PC-9 (cell line): Measurements from ENCODE around the gene ZNF652. TPM values are rescaled to one million over a fixed set of nuclear protein-coding genes. Genes with fewer than 3 reads are reported as not detected.

ENCODE experiments used
- BruUV-seq: library from RNA; stranded (reverse); fragments of 400-500 nt; replicated peaks from 2 replicates; lab custom pipeline; 2021; lab: Mats Ljungman, UMichigan
- CTCF ChIA-PET: fragments of 300-600 bp; sonication (Branson Sonifier 250); formaldehyde crosslinking; loops from one replicate; lab custom pipeline; 2022; ENCODE audit warnings: antibody characterized with exemption; lab: Charles Lee
- POLR2A ChIA-PET: fragments of 300-600 bp; sonication (Branson Sonifier 250); formaldehyde crosslinking; loops from one replicate; lab custom pipeline; 2022; ENCODE audit warnings: antibody characterized with exemption; ENCODE audit not compliant: unreplicated experiment; lab: Charles Lee
- DNase-seq, 2 experiments: peaks; one replicate each; pipeline versions ENCODE4 v3.0.0 to v3.0.0-alpha.2; 2015 to 2022; ENCODE audit warnings: mixed read lengths in 1 of 2
- H2AFZ ChIP-seq: fragments of 200-600 bp; sonication (generic); 2 replicates; pipeline ENCODE4 v1.8.1; 2017; ENCODE audit warnings: antibody characterized with exemption
- H3F3A ChIP-seq: fragments of 200-600 bp; sonication (generic); 2 replicates; pipeline ENCODE4 v1.8.1; 2017; ENCODE audit warnings: antibody characterized with exemption, mild to moderate bottlenecking, low read depth; ENCODE audit not compliant: insufficient read depth
- H3K27ac ChIP-seq: fragments of 200-600 bp; sonication (generic); 2 replicates; pipeline ENCODE4 v1.6.1; 2016; ENCODE audit warnings: mixed run types
- H3K27me3 ChIP-seq: fragments of 200-600 bp; sonication (generic); 2 replicates; pipeline ENCODE4 v1.6.1; 2016; ENCODE audit warnings: low read depth, mixed run types; ENCODE audit not compliant: insufficient read depth
- H3K36me3 ChIP-seq: fragments of 200-600 bp; sonication (generic); 2 replicates; pipeline ENCODE4 v1.6.1; 2016; ENCODE audit warnings: low read depth, mixed run types
- H3K4me1 ChIP-seq: fragments of 200-600 bp; sonication (generic); replicated peaks from 2 replicates; pipeline ENCODE4 v1.6.1; 2016; ENCODE audit warnings: mixed run types; ENCODE audit not compliant: insufficient read depth
- H3K4me2 ChIP-seq: fragments of 200-600 bp; sonication (generic); 2 replicates; pipeline ENCODE4 v1.6.1; 2017; ENCODE audit warnings: mixed run types
- H3K4me3 ChIP-seq: fragments of 200-600 bp; sonication (generic); 2 replicates; pipeline ENCODE4 v1.6.1; 2016; ENCODE audit warnings: mixed run types
- H3K79me2 ChIP-seq: fragments of 200-600 bp; sonication (generic); 2 replicates; pipeline ENCODE4 v1.6.1; 2017; ENCODE audit warnings: low read depth, mixed run types
- H3K9me2 ChIP-seq: fragments of 200-600 bp; sonication (generic); 2 replicates; pipeline ENCODE4 v1.8.1; 2017; ENCODE audit warnings: mild to moderate bottlenecking; ENCODE audit not compliant: insufficient read depth
- H3K9me3 ChIP-seq: fragments of 200-600 bp; sonication (generic); 2 replicates; pipeline ENCODE4 v1.8.1; 2016; ENCODE audit warnings: low read depth; ENCODE audit not compliant: insufficient read depth
- H4K20me1 ChIP-seq: fragments of 200-600 bp; sonication (generic); 2 replicates; pipeline ENCODE4 v1.8.1; 2017; ENCODE audit not compliant: insufficient read depth
- EZH2 ChIP-seq: fragments of 200-600 bp; sonication (generic); IDR thresholded peaks from 2 replicates; pipeline ENCODE4 v1.8.0; 2017; ENCODE audit warnings: antibody characterized with exemption, low read depth
- intact Hi-C: fragments of 100-400 bp; cut with micrococcal nuclease; formaldehyde crosslinking; loops from one replicate; pipeline ENCODE4 v1.10.0; 2022; ENCODE audit not compliant: unreplicated experiment
- total RNA-seq: library from RNA; stranded (reverse); gene quantifications from 2 replicates; pipeline ENCODE4 v1.2.3, GENCODE V29; 2021
- TF ChIP-seq, protein P1 (sequence below): fragments of 200-600 bp; sonication (generic); conservative IDR thresholded peaks from 2 replicates; pipeline ENCODE4 v1.6.1; 2017; ENCODE audit warnings: mixed run types, antibody characterized with exemption, mild to moderate bottlenecking, moderate library complexity

ZNF652 gene
- total RNA-seq, 1 experiment from 2014 or later = 49.8 TPM

GRCh38 chr17:49386373-49386772 lies 24.3 kb upstream of the ZNF652 start:
- Histone ChIP-seq H3K4me3 (no peak overlapping the region), H3K4me1 (peaks cover 24% of the 10 kb centered on the region), H3K4me2 (no peak overlapping the region), H3K9me2 (no peaks in the 10 kb centered on the region), H3K36me3 (no peaks in the 10 kb centered on the region), H2AFZ (no peak overlapping the region), H3K79me2 (no peaks in the 10 kb centered on the region), H4K20me1 (no peaks in the 10 kb centered on the region), H3K27ac (no peak overlapping the region), H3F3A (peaks cover 15% of the 10 kb centered on the region), H3K27me3 (no peaks in the 10 kb centered on the region), H3K9me3 (no peaks in the 10 kb centered on the region)
- no peak for DNase-seq
- CTCF ChIA-PET = no interaction called here
- no TSS peak for BruUV-seq
- POLR2A ChIA-PET = no interaction called here
- TF ChIP-seq, protein P1, sequence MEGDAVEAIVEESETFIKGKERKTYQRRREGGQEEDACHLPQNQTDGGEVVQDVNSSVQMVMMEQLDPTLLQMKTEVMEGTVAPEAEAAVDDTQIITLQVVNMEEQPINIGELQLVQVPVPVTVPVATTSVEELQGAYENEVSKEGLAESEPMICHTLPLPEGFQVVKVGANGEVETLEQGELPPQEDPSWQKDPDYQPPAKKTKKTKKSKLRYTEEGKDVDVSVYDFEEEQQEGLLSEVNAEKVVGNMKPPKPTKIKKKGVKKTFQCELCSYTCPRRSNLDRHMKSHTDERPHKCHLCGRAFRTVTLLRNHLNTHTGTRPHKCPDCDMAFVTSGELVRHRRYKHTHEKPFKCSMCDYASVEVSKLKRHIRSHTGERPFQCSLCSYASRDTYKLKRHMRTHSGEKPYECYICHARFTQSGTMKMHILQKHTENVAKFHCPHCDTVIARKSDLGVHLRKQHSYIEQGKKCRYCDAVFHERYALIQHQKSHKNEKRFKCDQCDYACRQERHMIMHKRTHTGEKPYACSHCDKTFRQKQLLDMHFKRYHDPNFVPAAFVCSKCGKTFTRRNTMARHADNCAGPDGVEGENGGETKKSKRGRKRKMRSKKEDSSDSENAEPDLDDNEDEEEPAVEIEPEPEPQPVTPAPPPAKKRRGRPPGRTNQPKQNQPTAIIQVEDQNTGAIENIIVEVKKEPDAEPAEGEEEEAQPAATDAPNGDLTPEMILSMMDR = no peak
- TF ChIP-seq EZH2 = no peak
- intact Hi-C loops = no loop called here

GRCh38 chr17:49384951-49385350 lies 22.9 kb upstream of the ZNF652 start:
- Histone ChIP-seq H3K9me2 (no peaks in the 10 kb centered on the region), H3F3A (peaks cover 2% of the 10 kb centered on the region), H3K4me1 (peaks cover 10% of the 10 kb centered on the region), H2AFZ (no peak overlapping the region), H3K9me3 (no peaks in the 10 kb centered on the region), H3K4me2 (no peak overlapping the region), H3K36me3 (no peaks in the 10 kb centered on the region), H3K27me3 (no peaks in the 10 kb centered on the region), H3K79me2 (no peaks in the 10 kb centered on the region), H3K27ac (no peak overlapping the region), H4K20me1 (no peaks in the 10 kb centered on the region), H3K4me3 (no peak overlapping the region)
- no TSS peak for BruUV-seq
- no peak for DNase-seq
- TF ChIP-seq, protein P1 = no peak
- TF ChIP-seq EZH2 = no peak
- ChIA-PET CTCF (no interaction called here), POLR2A (no interaction called here)
- intact Hi-C loops = no loop called here

DNA sequence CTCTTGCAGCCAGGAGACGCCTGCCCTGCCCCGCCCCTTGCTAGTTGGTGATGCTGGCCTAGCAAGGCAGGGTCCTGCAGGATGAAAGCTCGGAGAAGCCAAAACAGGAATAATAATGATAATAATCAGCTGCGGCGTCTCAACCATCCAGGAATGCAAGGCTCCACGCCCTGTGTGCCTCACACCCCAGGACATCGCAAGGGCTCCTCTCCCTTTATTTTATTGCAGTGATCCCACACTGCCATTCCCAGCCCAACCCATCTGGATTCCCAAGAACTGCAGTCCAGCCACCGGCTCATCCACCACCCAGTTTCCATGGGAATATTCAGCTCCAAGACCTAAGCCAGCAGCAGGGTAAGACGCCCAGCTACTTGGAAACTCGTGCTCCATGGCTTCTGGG lies 21.0 kb upstream of the ZNF652 start:
- no peaks in the 10 kb centered on the region for H3K36me3 ChIP-seq
- H3K79me2 ChIP-seq = no peaks in the 10 kb centered on the region
- intact Hi-C loops = no loop called here
- no peaks in the 10 kb centered on the region for H3K27me3 ChIP-seq
- no peak overlapping the region for H2AFZ ChIP-seq
- DNase-seq = no peak
- H3K9me3 ChIP-seq = peaks cover under 1% of the 10 kb centered on the region; the same call in 1 of the 2 replicates
- no peaks in the 10 kb centered on the region for H4K20me1 ChIP-seq
- no peak overlapping the region for H3K27ac ChIP-seq
- TF ChIP-seq EZH2 = no peak
- TF ChIP-seq, protein P1 = no peak
- POLR2A ChIA-PET = interaction anchor here (0.6 to 0.7 kb wide), 2 partner anchors 127 to 264 kb away, joined by 6 read pairs; no protein-coding TSS in a partner anchor
- no peaks in the 10 kb centered on the region for H3K4me1 ChIP-seq
- BruUV-seq = no TSS peak
- H3K9me2 ChIP-seq = no peaks in the 10 kb centered on the region
- H3K4me2 ChIP-seq = no peak overlapping the region
- CTCF ChIA-PET = no interaction called here
- H3F3A ChIP-seq = no peaks in the 10 kb centered on the region
- H3K4me3 ChIP-seq = no peak overlapping the region
